Measurements from ENCODE around the gene RCAN2.

DNA sequence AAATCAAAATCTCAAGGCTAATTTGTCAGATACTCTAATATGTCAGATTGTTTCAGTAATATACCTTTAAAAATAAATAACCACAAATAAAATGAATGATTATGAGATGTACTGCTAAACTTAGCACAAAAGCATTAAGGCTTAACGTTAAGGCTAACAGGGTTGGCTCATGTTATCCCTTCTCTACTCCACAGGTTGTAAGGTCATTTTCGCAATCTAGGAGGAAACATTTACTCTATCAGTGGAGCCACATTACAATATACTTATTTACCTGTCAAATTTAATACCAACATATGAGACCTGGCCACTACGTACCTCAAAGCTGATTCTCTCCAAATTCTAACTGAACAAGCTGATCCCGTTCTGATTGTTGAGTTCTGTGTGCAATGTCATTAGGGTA is 95.7 kb downstream of the RCAN2 start:
- TF ChIP-seq, protein P1, sequence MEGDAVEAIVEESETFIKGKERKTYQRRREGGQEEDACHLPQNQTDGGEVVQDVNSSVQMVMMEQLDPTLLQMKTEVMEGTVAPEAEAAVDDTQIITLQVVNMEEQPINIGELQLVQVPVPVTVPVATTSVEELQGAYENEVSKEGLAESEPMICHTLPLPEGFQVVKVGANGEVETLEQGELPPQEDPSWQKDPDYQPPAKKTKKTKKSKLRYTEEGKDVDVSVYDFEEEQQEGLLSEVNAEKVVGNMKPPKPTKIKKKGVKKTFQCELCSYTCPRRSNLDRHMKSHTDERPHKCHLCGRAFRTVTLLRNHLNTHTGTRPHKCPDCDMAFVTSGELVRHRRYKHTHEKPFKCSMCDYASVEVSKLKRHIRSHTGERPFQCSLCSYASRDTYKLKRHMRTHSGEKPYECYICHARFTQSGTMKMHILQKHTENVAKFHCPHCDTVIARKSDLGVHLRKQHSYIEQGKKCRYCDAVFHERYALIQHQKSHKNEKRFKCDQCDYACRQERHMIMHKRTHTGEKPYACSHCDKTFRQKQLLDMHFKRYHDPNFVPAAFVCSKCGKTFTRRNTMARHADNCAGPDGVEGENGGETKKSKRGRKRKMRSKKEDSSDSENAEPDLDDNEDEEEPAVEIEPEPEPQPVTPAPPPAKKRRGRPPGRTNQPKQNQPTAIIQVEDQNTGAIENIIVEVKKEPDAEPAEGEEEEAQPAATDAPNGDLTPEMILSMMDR (conservative IDR thresholded peaks at IDR 0.05), result no peak
- TF ChIP-seq ZFX (IDR thresholded peaks at IDR 0.05), result no peak
